T follicular helper cell (primary cell): ENCODE results near the gene MATN1.
A peak's percentile ranks its signal among the peaks of the same experiment; 100 is the strongest.

Experiments
- DNase-seq: peaks from one replicate; pipeline ENCODE4 v3.0.0-alpha.2; 2020; ENCODE audit warnings: low read depth

MATN1 gene

DNA sequence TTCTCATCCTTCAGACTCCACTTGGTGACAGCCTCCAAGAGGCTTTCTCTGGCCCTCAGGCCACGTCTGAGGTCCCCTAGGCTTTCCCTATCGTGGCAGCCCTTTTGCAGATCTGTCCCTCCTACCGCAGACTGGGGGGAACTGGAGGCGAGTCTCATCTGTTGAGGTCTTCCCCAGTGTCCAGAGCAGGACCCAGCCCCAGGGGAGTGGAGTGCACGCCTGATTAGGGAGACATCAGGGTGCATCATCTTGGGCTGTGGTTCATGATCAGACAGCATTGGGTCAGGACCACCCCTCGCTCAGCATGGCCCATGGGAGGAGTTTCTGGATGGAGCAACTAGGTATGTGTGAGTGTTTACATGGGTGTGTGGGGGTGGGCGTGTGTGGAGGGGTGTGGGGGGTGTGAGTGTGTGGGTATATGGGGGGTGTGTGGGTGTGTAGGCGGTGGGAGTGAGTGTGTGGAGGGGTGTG is 8.5 kb upstream of the MATN1 start:
- DNase-seq, result no peak

DNA sequence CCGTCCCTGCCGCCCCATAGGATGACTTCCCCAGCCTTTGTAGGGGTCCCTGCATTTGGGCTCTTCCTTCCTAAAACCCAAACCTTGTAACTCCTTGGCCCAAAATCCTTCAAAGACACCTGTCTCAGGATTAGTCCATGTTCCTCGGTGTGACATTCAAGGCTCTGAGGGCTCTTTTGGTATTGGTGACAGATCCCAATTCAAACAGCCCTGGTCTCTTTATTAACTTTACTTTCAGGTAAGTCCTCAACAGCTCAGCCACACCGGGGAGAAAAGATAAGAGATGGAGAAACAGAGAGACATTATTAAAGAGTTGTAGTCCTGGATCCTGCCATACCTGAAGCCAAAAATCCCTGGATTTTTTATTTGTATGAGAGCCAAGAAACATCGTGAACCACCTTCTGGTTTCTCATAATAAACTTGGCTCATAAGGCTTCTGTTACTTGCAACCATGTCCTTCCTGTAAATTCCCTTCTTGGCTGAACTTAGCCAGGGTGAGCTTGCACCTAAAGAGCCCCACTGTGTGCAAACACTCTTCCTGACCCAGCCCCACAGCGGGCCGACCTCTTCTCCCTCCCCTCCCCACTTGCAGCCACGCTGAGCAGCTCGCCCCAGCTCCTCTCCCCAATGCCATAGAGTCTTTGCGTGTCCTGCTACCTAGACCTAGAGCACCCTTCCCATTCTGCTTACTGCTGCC is 7.9 kb upstream of the MATN1 start:
- DNase-seq, result no peak

GRCh38 chr1:30730346-30731108 is 7.1 kb upstream of the MATN1 start:
- DNase-seq, result no peak

DNA sequence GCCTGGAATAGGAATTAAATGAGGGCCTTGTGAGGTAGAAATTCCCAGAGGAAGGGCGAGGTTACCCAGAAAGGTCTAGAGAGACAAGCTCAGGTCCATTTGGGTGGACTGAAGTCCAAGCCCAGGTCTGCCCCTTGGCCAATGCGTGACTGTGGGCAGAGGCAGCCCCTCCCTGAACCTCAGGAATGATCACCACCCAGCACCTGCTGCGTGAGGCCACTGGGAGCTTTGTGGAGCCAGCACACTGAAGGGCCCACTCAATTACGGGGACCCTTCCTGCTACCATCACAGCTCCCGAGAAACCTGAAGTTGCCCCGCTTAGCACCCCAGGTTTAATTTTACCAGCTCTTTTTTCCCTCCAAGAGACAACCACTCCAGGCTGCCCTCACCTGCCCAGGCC is 6.5 kb upstream of the MATN1 start:
- DNase-seq, result no peak

DNA sequence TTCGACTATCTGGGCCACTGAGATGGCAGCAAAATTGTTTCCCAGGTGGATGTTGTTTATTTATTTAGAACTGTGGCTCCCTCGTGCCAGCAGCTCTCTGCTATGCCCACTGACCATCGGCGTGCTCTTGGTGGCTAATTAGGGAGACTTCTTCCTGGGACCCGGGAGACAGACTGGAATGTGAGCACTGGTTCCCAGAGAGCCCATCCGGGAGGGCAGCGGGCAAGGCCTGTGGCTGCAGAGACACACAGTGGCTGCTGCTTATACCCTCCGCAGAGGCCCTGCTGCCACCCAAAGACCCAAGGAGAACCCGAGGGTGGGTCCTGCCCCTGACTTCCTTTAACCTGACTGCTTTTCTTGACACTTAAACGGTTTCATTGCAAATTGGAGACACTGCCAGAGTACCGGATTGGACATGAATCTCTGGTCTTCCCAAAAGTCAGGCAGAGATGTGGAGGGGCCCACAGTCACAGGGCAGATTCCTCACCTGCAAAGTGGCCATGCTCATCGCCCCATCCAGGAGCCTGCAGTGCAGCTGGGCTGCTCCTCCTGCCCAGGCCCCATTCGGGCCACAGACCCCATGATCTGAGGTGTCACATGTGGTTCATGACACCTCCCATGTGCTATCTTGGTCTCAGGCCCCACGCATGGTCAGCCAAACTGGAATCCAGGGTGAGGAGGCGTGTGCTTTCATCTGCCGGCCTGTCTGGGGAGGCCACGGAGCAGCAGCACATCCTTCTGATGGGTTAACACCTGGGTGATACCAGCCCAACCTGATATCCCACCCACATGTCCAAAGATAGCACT is 5.7 kb upstream of the MATN1 start:
- DNase-seq, result no peak

DNA sequence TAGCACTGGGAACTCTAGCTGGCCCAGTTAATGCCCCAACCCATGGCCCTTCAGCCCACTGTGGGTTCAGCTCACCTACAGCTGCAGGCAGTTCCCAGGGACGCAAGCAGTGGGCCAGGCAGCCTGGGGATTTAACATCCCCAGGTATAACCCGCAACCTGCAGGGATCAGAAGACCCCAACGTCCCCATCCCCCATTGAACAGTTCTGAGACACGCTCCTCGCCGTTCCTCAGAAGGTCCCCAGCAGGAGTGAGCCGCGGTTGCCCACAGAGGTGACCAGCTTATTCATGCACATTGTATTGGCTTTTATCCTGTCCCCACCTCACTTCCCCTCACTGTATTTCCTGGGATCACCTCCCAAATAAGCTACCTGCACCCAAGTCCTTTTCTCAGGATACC is 5.0 kb upstream of the MATN1 start:
- no peak for DNase-seq

DNA sequence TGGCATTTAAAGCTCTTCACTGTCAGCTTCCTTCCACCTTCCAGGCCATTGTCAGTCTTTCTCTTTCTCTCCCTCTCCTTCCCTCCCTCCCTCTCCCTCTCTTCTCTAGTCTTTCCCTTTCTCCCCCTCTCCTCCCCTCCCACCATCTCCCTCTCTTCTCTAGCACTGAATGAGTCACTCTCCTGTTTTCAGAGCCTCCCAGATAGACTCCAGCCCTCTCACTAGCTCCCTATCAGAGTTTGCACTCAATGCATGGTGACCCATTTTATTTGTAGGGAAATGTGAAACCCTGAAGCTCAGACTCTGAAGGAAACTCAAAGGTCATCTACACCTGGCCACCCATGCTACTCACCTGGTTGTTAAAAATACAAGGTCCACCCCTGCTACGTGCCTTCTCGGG is 4.4 kb upstream of the MATN1 start:
- no peak for DNase-seq

GRCh38 chr1:30726773-30727684 is 3.6 kb upstream of the MATN1 start:
- no peak for DNase-seq

GRCh38 chr1:30726236-30726635 is 2.9 kb upstream of the MATN1 start:
- no peak for DNase-seq

GRCh38 chr1:30725450-30726095 is 2.2 kb upstream of the MATN1 start:
- DNase-seq, result no peak

DNA sequence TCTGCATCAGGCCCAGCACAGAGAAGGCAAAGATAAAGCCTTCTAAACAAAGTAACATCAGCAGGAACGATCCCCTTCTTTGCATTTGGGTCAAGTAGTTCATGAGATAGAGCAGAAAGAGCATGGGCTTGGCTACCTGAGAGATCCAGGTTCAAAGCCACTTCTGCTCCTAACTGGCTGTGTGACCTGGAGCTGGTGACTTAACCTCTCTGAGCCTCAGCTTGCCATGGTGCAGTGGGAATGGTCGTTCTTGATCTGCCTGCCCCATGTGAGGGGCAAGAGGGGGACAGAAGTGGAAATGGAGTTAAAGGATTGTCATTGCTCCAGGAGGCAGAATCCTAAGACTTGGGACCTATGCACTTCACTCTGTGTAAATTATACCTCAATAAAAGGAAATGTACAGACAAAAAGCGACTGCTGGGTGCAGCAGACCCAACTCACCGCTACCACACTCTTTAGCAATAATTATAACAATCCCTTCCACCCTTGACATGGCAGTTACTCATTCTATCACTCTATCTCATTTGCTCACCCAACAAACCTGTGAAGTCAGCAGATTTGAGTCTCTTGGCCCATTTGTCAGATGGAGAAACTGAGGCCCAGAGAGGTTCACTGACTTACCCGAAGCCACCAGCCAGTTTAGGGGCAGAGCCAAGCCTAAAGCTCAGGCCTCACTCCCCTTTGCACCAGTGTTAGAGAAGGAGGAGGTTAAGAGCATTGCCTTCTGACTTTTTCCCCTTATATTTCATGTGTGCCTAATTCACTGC is 1.5 kb upstream of the MATN1 start:
- DNase-seq, result no peak

- no peak for DNase-seq
Observed at GRCh38 chr1:30724175-30724574, 790 bp upstream of the MATN1 start.

DNA sequence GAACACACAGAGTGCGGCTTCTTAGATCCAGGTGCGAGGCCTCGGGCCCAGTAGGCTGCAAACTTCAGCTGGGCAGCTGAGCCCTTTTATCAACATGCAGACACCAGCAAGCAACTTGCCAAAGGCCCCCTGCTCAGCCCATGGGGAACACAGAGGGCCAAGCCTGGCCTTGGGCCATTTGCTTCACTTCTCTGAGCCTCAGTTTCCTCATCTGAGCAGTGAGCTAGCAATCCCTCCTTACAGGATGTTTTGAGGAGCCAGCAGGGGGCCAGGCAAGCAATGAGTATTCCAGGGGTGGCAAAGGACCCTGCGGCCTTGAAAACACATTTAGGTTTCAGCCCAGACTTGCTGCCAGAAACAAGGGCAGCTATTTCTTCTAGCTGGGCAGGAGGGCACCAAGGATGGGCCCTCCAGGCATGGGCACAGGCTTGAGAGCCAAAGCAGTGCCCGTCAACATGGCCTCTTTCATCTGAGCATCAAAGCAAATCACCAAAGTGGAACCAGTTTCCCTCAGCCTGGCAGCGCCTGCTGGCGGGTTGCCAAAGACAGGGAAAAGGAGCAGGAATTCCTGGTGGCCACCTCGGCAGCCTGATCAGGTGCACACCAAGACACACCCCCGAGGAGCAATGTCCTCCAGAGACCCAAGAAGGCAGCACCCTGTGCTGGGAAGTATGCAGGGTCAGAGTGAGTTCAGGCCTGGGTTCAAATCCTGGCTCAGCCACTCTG is 1.4 kb downstream of the MATN1 start:
- no peak for DNase-seq

- no peak for DNase-seq
Observed at GRCh38 chr1:30721341-30721793, 2.0 kb downstream of the MATN1 start.

GRCh38 chr1:30720271-30721223 is 2.8 kb downstream of the MATN1 start:
- no peak for DNase-seq

- no peak for DNase-seq
Observed at GRCh38 chr1:30719406-30720270, 3.7 kb downstream of the MATN1 start.

DNA sequence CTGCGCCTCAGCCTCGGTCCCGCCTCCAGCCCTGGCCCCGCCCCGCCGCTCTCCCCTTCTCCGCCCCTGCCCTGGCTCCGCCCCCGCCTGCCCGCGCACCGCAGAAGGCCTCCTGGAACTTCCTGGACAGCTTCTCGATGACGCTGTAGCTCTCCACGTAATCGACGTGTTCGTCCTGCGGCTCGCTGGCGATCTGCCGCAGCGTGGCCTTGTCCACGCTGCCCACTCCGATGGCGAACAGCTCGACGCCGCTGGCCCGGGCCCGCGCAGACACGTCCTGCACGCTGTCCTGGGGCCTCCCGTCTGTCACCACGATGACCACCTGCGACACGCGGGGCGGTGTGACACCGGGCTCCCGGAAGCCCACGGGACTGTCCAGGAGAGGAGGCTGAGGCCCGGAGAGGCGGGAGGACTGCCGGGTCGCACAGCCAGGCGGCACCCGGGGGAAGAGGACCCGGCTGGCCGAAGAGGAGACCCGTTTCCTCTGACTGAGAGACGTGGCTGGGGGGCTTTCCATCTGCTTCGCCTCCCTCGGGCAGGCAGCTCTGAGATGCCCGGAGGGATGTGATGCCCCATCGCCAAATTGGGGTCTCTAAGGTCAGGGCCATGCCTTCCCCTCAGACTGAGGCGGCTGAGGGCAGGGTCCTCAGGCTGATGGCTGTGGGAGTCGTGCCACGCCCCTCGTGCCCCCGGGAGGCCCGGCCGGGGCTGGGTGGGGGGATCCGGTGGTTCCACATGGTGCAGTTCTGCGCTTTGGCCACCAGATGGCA is 4.6 kb downstream of the MATN1 start:
- peak; percentile 77 for DNase-seq
